NCI-H526 treated with DMSO at 0.1 percent for 48 hours (cell line): ENCODE results near the gene KCNQ4.
A peak's percentile ranks its signal among the peaks of the same experiment; 100 is the strongest.

ENCODE experiments used
- DNase-seq: peaks from one replicate; lab custom pipeline; 2025; lab: John Stamatoyannopoulos, UW

KCNQ4 gene

DNA sequence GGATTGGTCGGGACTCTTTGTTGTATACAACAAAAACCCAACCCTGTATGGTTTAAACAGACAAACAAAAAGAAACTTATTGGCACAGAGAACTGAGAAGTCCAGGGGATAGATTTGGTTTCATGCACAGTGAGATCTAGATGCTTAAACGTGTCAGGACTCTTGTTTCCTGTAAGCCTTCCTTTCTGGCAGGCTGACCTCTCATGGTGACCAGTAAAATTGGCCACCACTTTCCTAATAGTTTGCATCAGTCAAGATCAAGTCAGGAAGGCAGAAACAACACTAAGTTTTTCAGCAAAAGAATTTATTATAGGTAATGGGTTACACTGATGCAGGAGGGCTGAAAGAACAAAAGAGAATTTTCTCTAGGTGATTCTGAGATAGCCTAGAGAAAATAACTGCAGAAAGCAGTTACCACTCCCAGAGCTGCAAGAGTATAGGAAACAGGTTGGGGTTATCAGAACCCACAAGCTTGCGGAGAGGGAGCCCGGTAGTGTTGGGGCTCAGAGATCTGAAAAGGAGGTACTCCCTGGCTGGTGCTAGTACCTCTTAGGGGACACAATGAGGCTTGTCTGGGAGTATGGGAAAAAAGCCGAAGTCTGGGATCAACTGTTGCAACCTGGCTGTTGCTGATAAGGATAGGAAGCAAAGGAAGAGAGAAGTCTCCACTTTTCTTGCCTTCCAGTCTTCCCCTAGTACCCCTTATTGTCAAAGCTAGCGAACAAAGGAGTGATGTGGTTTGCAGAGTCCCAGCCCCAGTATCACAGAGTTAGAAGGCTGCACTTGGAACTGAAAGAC lies 57.1 kb downstream of the KCNQ4 start:
- no peak for DNase-seq

DNA sequence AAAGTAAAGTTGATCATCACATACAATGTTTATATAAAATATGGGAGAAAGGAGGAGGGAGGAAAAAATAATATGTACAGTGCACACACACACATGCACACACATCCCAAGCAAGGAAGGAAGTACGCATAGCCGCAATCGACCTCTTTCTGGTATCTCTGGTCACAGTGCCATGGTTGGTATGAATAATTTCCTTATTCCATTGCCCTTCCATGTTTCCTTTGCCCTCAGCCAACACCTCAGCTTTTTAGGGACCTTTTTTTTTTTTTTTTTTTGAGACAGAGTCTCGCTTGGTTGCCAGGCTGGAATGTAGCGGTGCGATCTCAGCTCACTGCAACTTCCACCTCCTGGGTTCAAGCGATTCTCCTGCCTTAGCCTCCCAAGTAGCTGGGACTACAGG lies 58.0 kb downstream of the KCNQ4 start:
- DNase-seq = no peak

DNA sequence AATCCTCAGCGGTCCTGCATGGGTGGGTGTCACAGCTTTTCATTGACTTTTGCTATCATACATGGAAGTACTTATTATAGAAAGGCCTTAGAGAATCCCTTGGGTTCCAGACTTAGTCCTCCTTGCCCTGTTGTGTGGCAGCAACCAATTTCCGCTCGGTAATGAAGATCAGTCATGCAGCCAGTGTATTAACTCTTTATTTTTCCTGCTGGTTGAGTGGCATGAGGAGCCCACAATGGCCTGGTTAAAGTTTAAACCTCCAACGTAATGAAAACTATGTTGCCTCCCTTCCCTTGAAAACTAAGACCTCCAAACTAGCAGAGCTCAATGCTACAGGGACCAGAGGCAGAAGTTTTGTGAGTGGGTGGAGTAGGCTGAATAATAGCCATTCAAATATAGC lies 58.6 kb downstream of the KCNQ4 start:
- no peak for DNase-seq

DNA sequence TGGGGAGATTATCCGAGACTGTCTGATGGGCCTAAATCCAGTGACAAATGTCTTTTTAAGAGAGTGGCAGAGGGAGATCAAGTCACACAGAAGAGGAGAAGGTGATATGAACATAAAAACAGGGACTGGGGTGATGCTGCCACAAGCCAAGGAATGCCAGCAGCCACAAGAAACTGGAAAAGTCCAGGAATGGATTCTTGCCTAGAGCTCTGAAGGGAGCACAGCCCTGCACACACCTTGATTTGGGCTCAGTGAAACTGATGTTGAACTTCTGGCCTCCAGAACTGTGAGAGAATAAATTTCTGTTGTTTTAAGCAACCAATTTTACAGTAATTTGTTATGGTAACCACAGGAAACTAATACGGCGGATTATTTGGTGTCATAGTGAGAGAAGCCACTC lies 59.1 kb downstream of the KCNQ4 start:
- DNase-seq = no peak

DNA sequence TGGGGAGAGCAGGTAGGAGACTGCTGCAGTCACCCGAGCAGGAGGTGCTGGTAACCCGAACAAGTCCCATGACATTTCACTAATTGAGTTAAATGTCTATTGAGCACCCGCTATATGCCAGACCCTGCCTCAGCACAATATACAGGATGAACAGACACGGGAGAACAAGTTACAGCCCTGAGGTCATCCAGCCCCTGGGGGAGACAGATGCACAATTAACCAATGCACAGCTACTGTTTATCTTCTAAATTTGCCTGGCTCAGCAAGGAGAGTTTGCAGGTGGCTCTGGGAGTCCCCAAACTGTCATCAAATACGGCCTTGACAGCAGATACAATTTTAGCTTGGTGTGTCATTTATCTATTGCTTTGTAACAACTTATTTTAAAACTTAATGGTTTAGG lies 60.5 kb downstream of the KCNQ4 start:
- DNase-seq = no peak

DNA sequence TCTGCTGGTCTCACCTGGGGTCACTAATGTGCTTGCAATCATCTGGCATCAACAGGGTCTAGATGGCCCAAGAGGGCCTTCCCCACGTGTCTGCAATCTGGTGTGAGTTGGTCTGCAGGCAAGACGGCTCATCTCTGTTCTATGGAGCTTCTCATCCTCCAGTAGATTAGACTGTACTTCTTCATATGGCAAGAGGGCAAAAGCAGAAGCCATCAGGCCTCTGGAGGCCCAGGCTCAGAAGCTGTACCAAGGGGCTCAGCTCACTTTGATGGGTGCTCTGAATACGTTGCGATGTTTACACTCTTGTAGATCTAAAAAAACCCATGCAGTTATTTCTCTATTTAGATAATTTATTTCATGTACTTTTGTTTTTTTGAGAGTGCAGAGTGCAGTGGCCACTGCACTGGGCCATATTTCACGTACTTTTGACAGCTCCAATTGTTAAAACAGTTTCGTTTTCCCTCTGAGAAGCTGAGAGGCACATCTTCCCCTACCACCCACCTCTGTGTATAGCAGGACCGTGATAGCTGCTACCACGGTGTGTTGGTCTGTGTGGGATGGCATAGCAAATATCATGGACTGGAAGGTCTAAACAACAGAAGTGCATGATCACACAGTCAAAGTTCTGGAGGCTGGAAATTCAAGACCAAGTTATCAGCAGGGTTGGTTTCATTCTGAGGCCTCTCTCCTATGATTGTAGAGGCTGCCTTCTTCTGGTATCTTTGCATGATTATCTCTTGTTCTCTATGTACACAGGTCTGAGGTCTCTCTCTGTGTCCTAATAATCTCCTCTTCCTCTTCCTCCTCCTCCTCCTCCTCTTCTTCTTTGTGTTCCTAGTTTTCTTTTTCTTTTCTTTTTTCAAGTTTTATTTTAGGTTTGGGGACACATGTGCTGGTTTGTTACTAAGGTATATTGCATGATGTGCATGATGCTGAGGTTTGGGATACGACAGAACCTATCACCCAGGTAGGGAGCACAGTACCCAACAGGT lies 61.6 kb downstream of the KCNQ4 start:
- DNase-seq = no peak

DNA sequence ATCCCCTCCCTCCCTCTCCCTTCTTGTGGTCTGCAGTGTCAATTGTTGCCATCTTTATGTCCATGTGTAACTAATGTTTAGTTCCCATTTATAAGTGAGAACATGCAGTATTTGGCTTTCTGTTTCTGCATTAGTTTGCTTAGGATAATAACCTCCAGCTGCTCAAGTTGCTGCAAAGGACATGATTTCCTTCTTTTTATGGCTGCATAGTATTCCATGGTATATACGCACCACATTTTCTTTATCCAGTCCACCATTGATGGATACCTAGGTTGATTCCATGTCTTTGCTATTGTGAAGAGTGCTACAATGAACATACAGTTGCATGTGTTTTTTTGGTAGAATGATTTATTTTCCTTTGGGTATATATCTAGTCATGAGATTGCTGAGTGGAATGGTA lies 62.3 kb downstream of the KCNQ4 start:
- DNase-seq = no peak

DNA sequence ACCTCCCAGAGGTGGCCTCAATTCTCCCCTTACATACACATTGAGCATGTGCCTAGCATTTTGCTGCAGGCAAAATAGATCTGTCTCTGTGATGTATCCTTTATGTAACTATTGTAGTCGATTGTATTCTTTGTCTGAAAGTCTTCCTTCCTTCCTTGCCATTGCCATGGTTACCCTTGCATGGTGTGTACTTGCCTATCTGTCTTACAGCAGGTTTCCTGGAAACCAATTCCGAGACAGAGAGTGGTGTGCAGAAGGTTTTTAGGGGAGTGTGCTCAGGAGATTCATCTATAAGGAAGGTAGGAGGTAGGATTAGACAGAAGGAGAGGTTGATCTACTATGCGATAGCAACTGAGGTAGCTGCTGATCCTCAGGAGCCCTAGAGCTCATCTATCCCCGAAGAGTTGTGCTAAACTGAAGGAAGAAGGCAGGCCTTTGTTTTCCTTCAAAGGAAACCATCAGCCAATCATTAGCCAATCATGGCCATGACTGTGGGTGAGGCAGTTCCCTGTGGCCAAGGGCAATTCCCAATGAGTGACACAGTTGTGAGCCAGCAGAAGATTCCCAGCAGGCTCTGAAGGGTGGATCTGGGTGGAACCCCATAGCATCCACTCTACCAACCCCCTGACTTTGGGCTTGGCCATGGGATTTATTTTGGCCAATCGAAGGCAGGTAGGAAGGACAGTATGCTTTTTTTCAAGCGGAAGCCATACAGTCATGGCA lies 63.6 kb downstream of the KCNQ4 start:
- no peak for DNase-seq

DNA sequence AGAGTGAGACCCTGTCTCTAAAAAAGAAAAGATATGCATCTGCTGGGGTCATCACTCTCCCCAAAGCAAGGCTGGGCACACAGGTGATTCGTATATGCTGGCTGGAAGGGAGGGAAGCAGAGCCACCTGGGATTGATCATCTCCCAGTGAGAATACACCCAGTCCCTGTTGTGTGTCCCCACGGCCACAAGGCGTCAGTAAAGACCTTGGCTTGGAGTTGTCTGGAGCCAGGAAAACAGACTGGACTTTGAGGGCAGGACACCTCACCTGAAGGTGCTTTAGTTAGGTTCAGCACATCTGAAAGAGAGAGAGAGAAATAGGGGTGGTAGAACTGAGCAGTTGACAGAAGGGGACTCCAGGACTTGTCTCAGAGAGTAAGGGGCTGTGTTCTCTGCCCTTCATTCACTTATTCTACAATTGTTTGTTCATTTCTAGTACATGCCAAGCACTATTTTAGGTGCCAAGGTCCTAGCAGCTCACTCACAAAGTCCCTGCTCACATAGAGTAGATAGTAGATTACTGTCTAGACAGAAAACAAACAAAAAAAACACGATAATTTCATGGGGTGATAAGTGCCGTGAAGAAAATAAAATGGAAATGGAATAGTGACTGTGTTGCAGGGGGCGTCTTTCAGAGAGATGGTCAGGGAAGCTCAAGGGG lies 65.1 kb downstream of the KCNQ4 start:
- DNase-seq = peak; percentile 80

DNA sequence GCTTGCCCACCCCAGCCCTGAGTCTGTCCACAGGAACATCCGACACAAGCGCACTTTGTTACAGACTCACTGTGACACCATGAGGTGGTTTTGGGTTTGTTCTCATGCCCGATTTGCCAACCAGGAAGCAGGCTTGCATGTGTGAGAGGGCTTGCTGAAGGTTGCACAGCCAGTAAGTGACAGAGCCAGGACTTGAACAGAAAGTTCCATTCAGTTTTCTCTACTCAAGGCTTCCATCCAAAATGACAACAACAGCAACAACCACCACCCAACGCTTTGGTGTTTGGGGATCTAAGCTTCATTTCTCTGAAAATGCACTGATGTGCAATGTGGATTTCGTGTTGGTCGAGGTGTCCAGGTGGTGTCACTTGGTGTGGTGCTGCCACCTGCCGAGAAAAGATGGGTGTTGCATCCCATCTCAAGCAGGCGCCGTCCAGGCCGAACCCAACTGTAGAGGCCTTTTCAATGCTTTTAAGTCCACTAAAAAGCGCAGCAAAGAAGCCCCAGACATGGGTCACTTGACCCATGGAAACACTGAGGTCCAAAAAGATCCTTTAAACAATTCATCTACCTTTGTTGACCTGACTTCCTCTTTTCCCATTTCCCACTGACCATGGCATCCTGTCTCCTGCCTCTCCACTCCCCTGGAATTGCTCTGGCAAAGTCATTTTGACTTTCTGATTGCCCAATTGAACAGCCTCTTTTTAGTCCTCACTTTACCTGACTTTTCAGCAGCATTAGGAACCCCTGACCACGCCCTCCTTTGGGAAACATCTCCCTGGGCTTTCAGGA lies 66.4 kb downstream of the KCNQ4 start:
- peak; percentile 56 for DNase-seq

DNA sequence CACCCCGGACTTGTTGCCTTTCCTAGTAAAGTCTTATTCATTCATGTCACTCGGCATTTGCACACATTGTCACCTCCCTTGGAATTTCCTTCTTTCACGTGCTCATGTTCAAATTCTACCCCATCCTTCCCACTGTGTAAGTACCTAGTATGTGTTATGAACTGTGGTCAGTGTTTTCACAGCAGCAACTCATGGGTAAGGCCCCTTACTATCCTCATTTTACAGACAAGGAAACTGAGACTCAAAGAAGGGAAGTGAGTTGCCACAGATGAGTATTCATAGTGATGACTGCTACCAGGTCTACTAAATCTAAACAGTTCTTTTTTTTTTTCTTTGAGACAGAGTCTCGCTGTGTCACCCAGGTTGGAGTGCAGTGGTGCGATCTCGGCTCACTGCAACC lies 68.1 kb downstream of the KCNQ4 start:
- DNase-seq = no peak

DNA sequence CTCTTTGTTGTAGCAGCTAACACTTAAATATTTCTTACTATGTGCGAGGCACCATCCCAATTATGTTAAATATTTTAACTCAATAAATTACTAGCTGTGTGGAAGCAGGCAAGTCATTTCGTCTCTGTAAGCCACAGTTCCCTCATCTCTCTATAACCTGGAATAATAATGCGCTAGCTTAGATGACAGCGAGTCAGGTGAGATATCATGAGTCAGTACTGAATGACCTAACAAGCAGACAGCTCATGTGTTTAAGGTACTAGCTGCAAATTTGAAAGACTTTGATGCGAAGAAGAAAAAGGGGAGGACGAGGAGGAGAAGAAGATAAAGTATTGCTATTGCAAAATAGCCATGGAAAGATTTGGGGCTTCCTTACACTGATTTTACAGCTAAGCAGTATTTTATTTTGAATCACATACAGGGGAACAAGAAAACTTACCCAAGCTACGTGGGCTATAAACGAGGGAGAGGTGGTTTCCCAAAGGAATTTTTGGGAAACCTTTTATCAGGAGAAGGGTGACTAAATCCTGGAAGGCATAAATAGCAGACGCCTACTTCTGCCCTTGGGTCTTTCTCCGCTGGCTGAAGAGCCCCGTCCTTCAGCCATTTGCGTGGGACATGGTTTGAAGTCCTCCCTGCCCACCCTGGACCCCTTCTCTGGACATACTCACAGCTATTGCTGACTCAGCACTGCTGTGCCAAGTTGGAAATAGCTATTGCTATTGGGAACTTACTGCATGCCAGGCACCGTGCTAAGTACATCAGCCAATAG lies 69.7 kb downstream of the KCNQ4 start:
- no peak for DNase-seq

DNA sequence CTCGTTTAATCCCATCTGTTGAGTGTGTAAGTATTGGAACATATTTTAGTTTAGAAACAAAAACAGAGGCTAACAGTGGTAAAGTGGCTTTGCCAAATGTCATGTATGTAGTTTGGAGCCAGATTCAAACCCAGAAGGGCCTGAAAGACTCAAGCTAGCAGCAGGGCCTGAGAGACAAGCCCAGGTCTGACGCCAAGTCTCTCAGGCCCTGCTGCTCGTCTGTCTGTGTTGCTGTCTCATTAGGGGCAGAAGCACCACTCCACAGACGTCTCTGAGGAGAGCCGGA lies 70.2 kb downstream of the KCNQ4 start:
- no peak for DNase-seq

DNA sequence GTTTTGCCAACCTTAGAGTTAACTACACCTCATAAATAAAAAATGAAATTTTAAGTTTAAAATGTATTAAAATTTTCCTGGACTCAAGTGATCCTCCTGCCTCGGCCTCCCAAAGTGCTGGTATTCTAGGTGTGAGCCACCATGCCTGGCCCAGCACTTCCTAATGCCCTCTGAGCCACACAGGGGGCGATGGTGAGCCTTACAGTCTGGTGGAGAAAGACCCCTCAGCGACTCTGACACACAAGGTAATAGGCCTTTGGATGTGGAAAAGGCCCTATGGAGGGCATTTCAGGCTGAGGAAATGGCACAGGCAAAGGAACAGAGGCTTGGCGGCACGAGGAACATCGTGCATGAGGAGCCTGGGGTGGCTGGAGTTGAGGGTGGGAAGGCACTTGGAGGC lies 71.9 kb downstream of the KCNQ4 start:
- DNase-seq = no peak

DNA sequence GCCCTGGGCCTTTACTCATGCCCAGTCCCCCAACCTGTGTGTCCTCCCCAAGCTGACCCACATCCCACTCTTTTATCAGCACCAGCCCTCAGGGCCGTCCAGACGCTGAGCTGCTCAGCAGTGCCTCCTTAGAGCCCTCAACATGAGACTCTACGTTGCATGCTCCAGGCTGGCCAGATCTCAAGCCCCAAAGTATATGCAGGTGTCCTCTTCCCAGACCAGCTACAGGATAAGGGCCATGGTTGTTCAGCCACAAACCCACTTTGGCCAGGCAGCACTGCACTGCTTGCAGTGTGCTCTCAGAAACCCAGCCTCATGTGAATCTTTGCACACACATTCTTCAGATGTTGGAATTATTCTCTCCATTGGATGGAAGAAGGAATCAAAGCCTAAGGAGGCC lies 72.5 kb downstream of the KCNQ4 start:
- DNase-seq = no peak

DNA sequence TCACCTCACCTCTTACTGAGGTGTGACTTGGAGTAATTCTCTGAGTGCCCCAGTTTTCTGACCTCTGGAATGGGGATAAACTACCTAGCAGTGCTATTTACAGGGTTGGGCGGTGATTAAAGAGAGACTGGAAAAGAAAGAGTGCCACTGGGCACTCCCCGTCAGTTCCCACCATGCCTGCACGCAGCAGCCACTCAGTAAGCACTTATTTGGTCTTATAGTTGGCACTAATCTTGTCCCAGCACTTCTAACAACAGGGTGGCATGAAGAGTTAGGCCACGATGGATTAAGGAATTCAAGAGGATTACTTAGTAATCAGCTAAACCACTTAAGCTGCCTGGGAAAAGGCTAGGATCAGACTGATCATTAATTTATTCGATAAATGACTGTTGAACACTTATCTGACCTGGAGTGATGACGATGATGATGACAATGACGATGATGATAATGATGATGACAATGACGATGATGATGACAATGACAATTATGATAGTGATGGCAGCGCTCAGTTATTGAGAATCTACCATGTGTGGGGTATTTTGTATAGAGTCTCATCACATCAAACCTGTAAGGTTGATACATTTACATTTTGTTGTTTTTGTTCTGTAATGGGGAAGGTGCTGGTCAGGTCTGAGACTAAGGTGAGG lies 73.2 kb downstream of the KCNQ4 start:
- DNase-seq = no peak

DNA sequence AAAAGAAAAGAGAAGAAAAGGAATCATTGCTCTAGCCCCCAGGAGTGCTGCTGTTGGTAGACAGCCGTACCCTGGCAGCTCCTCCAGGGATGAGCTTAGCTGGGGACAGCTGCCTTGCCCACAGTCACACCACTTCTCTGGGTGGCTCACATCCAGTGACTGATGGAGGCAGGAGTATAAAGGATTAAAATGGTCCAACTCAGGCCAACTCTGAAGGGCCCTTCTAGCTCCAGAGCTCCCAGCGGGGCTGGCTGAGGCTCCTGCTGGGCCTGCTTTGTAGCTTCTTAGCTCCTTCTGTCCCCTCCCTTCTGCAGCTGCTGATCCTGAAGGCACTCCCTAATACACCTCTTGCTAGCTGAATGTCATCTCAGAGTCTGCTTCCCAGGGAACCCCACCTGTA lies 74.2 kb downstream of the KCNQ4 start:
- DNase-seq = no peak

DNA sequence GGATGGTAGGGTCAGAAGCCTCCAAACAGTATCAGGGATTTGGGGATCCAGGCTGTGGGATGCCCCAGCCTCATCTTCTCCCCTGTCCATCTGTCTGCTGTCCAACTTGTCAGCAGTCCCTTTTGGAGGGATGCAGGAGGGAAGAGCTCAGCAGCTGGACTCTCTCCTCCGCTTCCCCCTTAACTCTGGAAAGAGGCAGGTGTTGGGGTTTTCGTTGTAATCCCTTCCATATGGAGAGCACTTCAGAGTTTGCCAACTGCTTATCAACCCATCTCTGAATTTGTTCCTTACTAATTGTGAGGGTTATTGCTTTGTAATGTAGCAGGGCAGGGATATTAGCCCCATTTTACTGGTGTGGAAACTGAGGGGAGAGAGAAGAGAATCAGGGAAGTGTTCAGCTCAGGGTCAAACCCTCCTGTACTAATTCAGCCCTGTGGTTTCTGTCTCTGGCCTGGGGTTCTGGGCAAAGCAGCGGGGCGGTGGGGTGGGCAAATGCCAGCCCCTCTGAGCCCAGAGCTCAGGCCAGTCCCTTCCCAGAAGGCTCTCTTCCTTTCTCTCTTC lies 75.3 kb downstream of the KCNQ4 start:
- no peak for DNase-seq

DNA sequence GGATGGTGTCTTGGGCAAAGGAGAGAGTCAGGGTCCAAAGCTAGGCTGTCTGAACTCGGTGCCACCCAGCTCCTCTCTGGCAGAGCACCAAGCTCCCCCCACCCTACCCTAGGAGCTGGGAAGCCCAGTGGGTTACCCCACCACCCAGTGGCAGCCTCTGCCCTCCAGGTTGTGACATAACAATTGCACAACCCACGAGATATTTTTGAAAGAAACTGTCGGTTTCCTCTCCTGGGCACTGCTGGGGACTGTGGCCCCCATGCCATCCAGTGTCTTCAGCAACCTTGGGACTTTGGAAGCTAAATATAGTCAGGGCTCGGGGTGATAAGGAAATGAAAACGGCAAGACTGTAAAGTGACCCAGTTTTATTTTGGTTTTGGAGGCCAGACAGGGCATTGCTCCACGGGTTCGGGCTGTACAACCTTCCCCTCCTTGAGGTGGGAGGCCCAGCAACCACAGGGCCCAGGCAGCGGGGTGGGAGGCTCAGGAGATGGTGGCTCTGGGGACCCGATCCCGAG lies 77.2 kb downstream of the KCNQ4 start:
- DNase-seq = no peak
